Left lung (tissue), 10 donors: ENCODE measurements around the gene TRAF3IP1. TPM values are rescaled to one million over a fixed set of nuclear protein-coding genes. Genes with fewer than 3 reads are reported as not detected.
"Not testable (repeated sequence)": the region's sequence is repeated elsewhere in the genome, so short reads cannot be mapped to it uniquely, and the experiment has no call there.

Experiments used
- ATAC-seq: fragments of 200-7000 bp; cut with Tn5 transposase; one replicate; pipeline ENCODE4 v1.9.1; 2020; ENCODE audit warnings: moderate library complexity
- DNase-seq, 4 donors: peaks; one replicate each; pipeline ENCODE4 v3.0.0-alpha.2; 2013 to 2020
- H3K27ac ChIP-seq, 2 donors: fragments of 200-600 bp; sonication (generic) in 1 of 2; one replicate each; pipeline versions ENCODE4 v1.5.0 to v1.8.0; 2020 to 2021
- H3K27me3 ChIP-seq, 2 donors: fragments of 200-600 bp; sonication (generic) in 1 of 2; one replicate each; pipeline versions ENCODE4 v1.5.0 to v1.8.0; 2020 to 2021
- H3K36me3 ChIP-seq, 2 donors: fragments of 200-600 bp; sonication (generic) in 1 of 2; one replicate each; pipeline versions ENCODE4 v1.5.0 to v1.8.0; 2020 to 2021
- H3K4me1 ChIP-seq, 2 donors: fragments of 200-600 bp; one replicate each; pipeline ENCODE4 v1.8.0; 2021
- H3K4me3 ChIP-seq, 2 donors: fragments of 200-600 bp; sonication (generic) in 1 of 2; one replicate each; pipeline versions ENCODE4 v1.5.0 to v1.8.0; 2020 to 2021; ENCODE audit warnings: mild to moderate bottlenecking in 1 of 2
- H3K9me3 ChIP-seq, 2 donors: fragments of 200-600 bp; sonication (generic) in 1 of 2; one replicate each; pipeline versions ENCODE4 v1.5.0 to v1.8.0; 2020 to 2021
- intact Hi-C, 2 donors: fragments of 100-400 bp; cut with DNase I; formaldehyde crosslinking; loops; one replicate each; pipeline versions ENCODE4 v1.11.2 to v1.14.2; 2022
- polyA plus RNA-seq, 6 donors: library from polyadenylated mRNA; unstranded; fragments of 120-200 nt; gene quantifications; one replicate each; pipeline ENCODE4 v1.2.1, GENCODE V29; 2013; ENCODE audit not compliant: insufficient read length in 6 of 6
- total RNA-seq, 2 donors: library from RNA; stranded (reverse); fragmentation: NEBNext Ultra II Directional; extraction: Animal tissue kit (Norgen Biotek cat#: 25700); gene quantifications; one replicate each; pipeline ENCODE4 v1.2.1, GENCODE V29; 2021
- TF ChIP-seq, protein P1 (sequence below), 2 donors: fragments of 200-600 bp; sonication (generic) in 1 of 2; IDR thresholded peaks; one replicate each; pipeline versions ENCODE4 v1.5.0 to v1.8.0; 2021; ENCODE audit warnings: antibody characterized with exemption in 2 of 2
- donor health status: DM: no; HTN: yes; CAD: no.
- donor health status: DM: no; HTN: no; CAD: no.

Gene TRAF3IP1
- total and polyA plus RNA-seq, 8 donors = 11.6 to 22.6 (median 19.7) TPM

- Histone ChIP-seq H3K36me3 (peaks cover 0 to 5% of the 10 kb centered on the region in 2 donors), H3K27ac (no peak overlapping the region), H3K4me3 (no peak overlapping the region), H3K27me3 (no peaks in the 10 kb centered on the region), H3K4me1 (no peaks in the 10 kb centered on the region), H3K9me3 (no peaks in the 10 kb centered on the region)
- TF ChIP-seq, protein P1, sequence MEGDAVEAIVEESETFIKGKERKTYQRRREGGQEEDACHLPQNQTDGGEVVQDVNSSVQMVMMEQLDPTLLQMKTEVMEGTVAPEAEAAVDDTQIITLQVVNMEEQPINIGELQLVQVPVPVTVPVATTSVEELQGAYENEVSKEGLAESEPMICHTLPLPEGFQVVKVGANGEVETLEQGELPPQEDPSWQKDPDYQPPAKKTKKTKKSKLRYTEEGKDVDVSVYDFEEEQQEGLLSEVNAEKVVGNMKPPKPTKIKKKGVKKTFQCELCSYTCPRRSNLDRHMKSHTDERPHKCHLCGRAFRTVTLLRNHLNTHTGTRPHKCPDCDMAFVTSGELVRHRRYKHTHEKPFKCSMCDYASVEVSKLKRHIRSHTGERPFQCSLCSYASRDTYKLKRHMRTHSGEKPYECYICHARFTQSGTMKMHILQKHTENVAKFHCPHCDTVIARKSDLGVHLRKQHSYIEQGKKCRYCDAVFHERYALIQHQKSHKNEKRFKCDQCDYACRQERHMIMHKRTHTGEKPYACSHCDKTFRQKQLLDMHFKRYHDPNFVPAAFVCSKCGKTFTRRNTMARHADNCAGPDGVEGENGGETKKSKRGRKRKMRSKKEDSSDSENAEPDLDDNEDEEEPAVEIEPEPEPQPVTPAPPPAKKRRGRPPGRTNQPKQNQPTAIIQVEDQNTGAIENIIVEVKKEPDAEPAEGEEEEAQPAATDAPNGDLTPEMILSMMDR (IDR thresholded peaks at IDR 0.05) = no peak
- DNase-seq (peak in 1 of 4 donors; percentile 15), ATAC-seq (no peak)
- intact Hi-C loops = no loop called here
Measured at GRCh38 chr2:238362626-238363025, 42.3 kb downstream of the TRAF3IP1 start.

DNA sequence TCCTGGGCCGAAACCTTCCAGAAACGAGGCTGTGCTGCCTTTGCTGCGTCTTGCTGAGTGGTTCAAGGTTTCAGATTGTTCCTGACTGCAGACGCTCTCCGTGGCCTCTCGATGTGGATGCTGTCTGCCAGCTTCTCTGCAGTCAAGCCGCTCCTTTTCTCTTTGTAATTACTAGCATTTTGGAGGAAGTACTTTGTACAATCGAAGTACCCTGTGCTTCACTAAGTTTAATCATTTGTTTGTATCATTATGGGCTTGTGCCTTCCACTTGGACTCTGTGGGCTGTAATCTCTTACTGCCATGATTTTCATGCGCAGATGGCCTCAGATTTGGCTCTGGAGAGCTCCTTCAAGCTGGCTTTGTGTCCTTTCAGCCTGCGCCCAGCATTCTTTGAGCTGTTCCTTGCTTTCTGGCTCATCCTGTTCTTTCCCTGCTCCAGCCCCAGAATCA lies 49.3 kb downstream of the TRAF3IP1 start:
- Histone ChIP-seq H3K27ac (no peak overlapping the region), H3K27me3 (no peaks in the 10 kb centered on the region), H3K4me1 (peaks cover 0 to 8% of the 10 kb centered on the region in 2 donors), H3K4me3 (no peak overlapping the region), H3K36me3 (no peaks in the 10 kb centered on the region), H3K9me3 (no peaks in the 10 kb centered on the region)
- TF ChIP-seq, protein P1 (IDR thresholded peaks at IDR 0.05) = no peak
- intact Hi-C loops = loop anchor here in 1 of 2 donors (5.0 kb wide), 1 partner anchor 98 kb away; no protein-coding TSS in a partner anchor
- ATAC-seq (no peak), DNase-seq (no peak)

DNA sequence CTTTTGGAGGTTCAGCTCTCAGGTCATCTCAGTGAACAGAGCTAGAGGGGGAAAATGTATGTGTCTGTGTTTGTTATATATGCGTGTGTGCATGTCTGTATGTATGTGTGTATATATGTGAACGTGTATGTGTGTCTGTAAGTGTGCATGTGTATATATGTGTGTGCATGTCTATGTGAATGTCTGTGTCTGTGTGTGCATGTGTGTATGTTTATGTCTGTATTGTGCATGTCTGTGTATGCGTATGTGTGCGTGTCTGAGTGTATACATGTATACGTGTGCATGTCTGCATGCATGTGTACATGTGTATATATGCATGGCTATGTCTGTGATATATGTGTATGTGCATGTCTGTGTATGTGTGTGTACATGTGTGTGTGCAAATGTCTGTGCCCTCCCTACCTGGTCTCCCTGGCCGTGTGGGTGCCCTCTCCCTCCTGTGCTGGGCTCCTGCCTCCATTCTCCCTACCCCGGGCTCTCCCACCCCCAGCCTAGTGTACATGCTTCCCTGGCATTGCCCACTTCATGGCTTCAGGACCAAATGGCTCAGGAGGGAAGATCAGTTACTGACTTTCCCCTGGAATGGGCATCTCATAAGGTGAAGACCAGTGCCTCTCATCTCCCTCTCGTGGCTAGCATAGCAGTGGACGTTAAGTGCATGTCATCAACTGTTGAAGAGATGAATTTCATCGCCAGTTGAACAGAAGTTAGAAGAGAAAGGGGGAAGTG lies 49.9 kb downstream of the TRAF3IP1 start:
- ATAC-seq = peak; percentile 25

DNA sequence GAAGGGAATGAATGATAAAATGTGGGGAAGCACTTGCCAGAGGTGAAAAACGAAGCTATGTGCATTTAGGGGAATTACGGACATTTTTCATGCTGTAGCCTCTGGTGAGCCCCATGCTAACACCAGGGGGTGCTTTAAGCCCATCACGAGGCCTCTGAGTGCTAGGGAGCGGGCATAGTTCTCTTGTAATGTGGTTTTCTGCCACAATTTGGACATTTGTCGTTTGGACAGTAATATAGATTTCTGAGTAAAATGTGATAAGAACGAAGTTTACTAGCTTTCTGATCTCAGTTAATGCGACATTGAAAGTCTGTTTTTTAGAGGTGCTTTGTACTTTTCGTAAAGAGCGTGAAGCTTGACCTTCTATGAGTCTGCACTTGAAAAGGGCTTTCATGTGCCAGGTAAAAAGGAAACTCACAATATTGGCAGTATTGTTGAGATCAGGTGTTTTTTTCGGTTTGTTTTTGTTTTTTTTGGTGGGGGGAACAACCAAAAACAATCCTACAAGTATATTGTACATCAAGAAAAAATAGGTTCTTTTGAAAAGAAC lies 50.6 kb downstream of the TRAF3IP1 start:
- H3K27me3 ChIP-seq = no peaks in the 10 kb centered on the region
- H3K36me3 ChIP-seq = no peaks in the 10 kb centered on the region
- ATAC-seq (peak; percentile 100), DNase-seq (peak; percentile 53 to 82 (median 70))
- TF ChIP-seq, protein P1 (IDR thresholded peaks at IDR 0.05) = peak; percentile 57 to 78
- no peak overlapping the region for H3K27ac ChIP-seq
- no peak overlapping the region for H3K4me3 ChIP-seq
- intact Hi-C loops = no loop called here
- H3K9me3 ChIP-seq = no peaks in the 10 kb centered on the region
- H3K4me1 ChIP-seq = peaks cover 0 to 8% of the 10 kb centered on the region in 2 donors

More for the DNA sequence above, 49.9 kb downstream of the TRAF3IP1 start:
- intact Hi-C loops = no loop called here
- peaks cover 0 to 8% of the 10 kb centered on the region in 2 donors for H3K4me1 ChIP-seq
- no peaks in the 10 kb centered on the region for H3K27me3 ChIP-seq
- TF ChIP-seq, protein P1 (IDR thresholded peaks at IDR 0.05) = no peak
- no peak overlapping the region for H3K4me3 ChIP-seq
- no peaks in the 10 kb centered on the region for H3K9me3 ChIP-seq
- no peaks in the 10 kb centered on the region for H3K36me3 ChIP-seq
- no peak overlapping the region for H3K27ac ChIP-seq
- no peak for DNase-seq

- ATAC-seq, H3K27ac ChIP-seq, H3K9me3 ChIP-seq, intact Hi-C loops, H3K27me3 ChIP-seq, DNase-seq, H3K4me3 ChIP-seq, H3K36me3 ChIP-seq: not testable (repeated sequence)
- H3K4me1 ChIP-seq = peaks cover 0 to 15% of the 10 kb centered on the region in 2 donors
Measured at GRCh38 chr2:238372277-238372676, 52.0 kb downstream of the TRAF3IP1 start.
